PC-9 (cell line): ENCODE data around the gene INTS11.

ENCODE experiments used
- CTCF ChIP-seq: fragments of 200-600 bp; sonication (generic); conservative IDR thresholded peaks from 2 replicates; pipeline ENCODE4 v1.6.1; 2017; ENCODE audit warnings: mixed run types, antibody characterized with exemption, mild to moderate bottlenecking, moderate library complexity
- EZH2 ChIP-seq: fragments of 200-600 bp; sonication (generic); IDR thresholded peaks from 2 replicates; pipeline ENCODE4 v1.8.0; 2017; ENCODE audit warnings: antibody characterized with exemption, low read depth

GRCh38 chr1:1315435-1315954, 9.0 kb downstream of the INTS11 start:
- TF ChIP-seq CTCF (no peak), EZH2 (no peak)
